ENCODE data around the gene BRAP.
"Not testable (repeated sequence)": the region's sequence is repeated elsewhere in the genome, so short reads cannot be mapped to it uniquely, and the experiment has no call there.

Gene BRAP

GRCh38 chr12:111685811-111686573 is at the start of gene BRAP, which contains the start of gene ACAD10:
Gene BRAP (minus strand): TSS chr12:111685956. CDS start chr12:111685792, 164 bp downstream.
Gene ACAD10 (plus strand): TSS chr12:111686053. CDS start chr12:111692710, 6,657 bp downstream.
- peak; percentile 93 for DNase-seq

DNA sequence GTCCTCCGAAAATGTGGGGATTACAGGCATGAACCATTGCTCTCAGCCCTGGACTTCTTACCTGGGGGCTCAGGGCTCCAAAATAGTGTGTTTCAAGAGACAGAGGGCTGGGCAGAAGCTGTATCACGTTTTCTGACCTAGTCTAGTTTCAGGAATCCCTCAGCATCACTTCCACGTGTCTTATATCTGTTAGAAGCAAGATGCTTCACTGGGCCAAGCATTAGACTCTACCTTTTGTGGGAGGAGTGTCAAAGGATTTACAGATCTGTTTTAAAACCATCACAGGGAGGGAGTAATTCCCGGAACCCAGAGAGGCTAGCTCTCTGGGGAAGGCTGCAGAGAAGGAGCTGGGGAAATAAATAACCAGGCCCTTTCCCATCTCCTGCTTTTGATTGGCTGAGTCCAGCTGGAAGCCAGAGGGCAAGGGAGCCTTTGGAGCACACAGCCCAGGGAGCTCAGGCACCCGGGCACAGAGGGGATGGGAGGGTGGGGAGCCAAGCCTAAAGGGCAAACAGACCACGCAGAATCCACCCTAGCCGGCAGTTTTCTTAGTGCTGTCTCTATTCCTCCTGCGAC is 47.7 kb upstream of the BRAP start:
- DNase-seq = no peak

DNA sequence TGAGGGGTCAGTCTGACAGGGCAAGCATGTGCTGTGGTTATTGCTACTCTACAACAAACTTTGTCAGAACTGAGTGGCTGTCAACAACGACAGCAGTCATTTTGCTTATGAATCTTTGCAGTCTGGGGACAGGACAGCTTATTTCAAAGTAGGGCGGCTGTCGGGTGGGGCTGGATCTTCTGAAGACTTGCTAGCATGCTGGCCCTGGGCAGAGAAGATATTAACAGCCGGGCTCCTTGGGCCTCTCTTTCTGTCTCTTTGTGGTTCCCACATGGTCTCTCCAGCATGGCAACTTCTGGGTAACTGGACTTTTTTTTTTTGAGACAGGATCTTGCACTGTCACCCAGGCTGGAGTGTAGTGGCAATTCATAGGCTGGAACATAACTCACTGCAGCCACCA is 47.0 kb upstream of the BRAP start:
- DNase-seq = no peak

DNA sequence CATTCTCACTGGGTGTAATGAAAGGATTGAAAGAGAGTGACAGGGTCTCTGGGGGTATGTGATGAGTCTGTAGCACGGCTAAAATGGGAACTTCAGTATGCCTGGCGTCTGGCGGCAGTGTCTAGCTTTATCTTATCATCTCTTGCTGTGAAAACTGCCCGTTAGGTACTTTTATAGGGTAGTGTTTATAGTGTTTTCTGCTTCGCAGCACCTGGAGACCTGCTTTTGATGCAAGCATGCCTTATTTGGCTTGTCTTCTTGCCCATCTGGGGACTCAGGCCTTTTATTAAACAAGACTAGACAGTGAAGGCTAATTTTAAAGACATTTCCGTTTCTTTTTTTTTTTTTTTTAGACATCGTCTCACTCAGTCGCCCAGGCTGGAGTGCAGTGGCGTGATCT is 44.7 kb upstream of the BRAP start:
- no peak for DNase-seq

DNA sequence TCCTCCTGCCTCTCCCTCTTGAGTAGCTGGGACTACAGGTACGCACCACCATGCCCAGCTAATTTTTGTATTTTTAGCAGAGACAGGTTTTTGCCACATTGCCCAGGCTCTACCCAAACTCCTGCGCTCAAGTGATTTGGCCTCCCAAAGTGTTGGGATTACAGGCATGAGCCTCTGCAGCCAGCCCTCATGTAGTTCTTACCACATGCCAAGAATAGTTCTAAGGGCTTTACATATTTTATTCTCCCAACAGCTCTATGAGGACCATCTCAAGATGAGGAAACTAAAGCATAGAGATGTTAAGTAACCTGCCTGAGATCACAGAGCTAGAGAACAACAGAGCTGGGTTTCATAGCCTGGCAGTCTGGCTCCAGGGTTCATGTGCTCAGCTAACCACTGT is 43.0 kb upstream of the BRAP start:
- DNase-seq = no peak

DNA sequence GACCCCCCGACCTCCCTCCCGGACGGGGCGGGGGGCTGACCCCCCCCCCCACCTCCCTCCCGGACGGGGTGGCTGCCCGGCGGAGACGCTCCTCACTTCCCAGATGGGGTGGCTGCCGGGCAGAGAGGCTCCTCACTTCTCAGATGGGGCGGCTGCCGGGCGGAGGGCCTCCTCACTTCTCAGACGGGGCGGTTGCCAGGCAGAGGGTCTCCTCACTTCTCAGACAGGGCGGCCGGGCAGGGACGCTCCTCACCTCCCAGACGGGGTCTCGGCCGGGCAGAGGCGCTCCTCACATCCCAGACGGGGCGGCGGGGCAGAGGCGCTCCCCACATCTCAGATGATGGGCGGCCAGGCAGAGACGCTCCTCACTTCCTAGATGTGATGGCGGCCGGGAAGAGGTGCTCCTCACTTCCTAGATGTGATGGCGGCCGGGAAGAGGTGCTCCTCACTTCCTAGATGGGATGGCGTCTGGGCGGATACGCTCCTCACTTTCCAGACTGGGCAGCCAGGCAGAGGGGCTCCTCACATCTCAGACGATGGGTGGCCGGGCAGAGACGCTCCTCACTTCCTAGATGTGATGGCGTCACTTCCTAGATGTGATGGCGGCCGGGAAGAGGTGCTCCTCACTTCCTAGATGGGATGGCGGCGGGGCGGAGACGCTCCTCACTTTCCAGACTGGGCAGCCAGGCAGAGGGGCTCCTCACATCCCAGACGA is 38.0 kb upstream of the BRAP start:
- DNase-seq = not testable (repeated sequence)

- DNase-seq = no peak
Observed at GRCh38 chr12:111720457-111720856, 34.7 kb upstream of the BRAP start.

DNA sequence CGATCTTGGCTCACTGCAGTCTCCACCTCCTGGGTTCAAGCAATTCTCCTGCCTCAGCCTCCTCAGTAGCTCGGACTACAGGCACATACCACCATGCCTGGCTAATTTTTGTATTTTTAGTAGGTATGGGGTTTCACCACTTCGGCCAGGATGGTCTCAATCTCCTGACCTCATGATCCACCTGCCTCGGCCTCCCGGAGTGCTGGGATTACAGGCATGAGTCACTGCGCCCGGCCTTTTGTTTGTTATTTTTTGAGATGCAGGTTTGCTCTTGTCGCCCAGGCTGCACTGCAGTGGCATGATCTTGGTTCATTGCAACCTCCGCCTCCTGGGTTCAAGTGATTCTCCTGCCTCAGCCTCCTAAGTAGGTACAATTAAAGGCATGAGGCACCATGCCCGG is 33.6 kb upstream of the BRAP start:
- DNase-seq = not testable (repeated sequence)

GRCh38 chr12:111715279-111715678 is 29.5 kb upstream of the BRAP start:
- no peak for DNase-seq

GRCh38 chr12:111706145-111706544 is 20.4 kb upstream of the BRAP start:
- DNase-seq = no peak

GRCh38 chr12:111705672-111706071 is 19.9 kb upstream of the BRAP start:
- DNase-seq = no peak

- DNase-seq = no peak
Observed at GRCh38 chr12:111699962-111700361, 14.2 kb upstream of the BRAP start.

DNA sequence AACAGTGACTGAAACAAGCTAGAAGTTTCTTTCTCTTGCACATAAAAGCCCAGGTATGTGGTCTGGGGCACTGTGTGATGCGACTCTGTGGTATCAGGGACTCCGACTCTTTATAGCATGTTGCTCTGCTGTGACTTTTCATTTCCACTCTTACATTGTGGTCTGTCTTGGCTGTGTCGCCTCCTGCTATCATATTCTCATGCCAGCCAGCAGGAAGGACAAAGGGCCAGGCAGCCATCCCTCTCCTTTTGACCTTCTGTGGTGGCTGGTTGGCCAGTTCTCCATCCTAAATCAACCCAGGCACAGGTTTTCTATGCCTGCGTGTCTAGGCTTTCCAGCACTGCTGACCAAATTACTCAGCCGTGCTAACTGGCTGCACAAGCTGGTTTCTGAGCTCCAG is 8.1 kb upstream of the BRAP start:
- DNase-seq = no peak

DNA sequence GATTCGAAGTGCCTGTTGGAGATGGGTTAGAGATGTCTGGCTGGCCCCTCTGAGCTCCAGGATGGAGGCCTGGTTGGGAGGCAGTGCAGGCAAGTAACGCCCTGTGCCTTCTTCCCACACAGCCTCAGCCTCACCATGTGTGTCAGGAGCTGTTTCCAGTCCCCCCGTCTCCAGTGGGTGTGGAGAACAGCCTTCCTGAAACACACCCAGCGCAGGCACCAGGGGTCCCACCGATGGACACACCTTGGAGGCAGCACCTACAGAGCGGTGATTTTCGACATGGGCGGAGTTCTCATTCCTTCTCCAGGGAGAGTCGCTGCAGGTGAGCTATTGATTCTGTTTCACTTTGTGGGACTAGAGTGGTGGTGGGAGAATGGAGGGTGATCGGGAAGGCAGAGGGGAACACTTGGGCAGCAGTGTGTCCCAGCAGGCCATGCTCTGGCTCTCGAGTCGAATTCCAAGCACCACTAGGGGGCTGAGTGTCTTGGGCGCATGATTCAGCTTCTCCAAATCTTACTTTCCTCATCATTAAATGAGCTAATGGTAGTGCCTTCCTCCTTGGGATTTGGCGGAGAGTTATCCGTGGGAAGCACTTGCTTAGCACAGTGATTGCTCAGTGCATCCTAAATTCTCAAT is 6.9 kb upstream of the BRAP start:
- no peak for DNase-seq

- DNase-seq = no peak
Observed at GRCh38 chr12:111691262-111691661, 5.5 kb upstream of the BRAP start.

GRCh38 chr12:111687952-111688351 is 2.2 kb upstream of the BRAP start:
- no peak for DNase-seq

- no peak for DNase-seq
Observed at GRCh38 chr12:111687255-111687654, 1.5 kb upstream of the BRAP start.

- no peak for DNase-seq
Observed at GRCh38 chr12:111686574-111687105, 884 bp upstream of the BRAP start.

DNA sequence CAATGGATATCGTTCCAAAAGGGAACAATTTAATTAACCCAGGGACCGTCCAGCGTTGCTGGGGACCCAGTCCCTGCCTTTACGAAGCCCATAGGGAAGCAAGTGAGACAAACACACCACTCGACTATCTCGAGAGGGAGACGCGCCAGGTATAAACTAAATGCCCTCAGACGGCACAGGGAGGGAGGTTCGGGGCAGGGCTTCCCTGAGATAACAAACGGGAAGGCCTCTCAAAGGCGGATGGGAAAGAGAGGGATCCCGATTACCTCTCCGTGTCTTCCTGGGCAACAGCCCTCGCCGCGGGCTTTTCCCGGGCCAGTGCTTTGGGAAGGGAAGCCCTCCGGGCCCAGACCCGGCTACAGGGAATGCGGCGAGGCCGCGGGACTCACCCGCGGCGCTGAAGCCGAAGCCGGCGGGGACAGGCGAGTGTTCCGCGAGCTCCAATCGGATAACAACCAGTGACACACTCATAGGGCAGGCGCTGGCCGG is 390 bp downstream of the BRAP start:
- no peak for DNase-seq

- DNase-seq = not testable (repeated sequence)
Observed at GRCh38 chr12:111684485-111685198, 1.1 kb downstream of the BRAP start.

- DNase-seq = no peak
Observed at GRCh38 chr12:111677186-111677585, 8.6 kb downstream of the BRAP start.

DNA sequence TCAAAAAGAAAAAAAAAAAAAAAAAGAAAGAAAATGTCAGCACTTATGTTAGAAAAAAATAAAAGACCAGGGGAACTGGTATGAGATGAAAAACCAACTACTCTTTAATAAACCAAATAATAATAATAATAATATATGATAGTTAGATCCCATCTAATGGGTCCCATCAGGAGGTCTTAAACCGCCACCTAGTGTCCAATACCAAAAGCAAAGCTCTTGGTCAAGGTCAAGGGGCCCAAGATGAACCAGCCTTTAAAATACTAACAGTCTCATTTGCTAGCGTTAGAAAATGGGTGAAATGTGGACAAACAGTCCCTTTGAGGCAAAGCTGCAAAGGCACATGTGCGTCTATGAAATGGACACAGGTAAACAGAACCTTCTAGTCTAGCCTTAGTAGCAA is 12.3 kb downstream of the BRAP start:
- no peak for DNase-seq

Measured in GDM1 (cell line).